Esophagus muscularis mucosa (tissue), 4 donors: ENCODE results near the gene CHRFAM7A. TPM values are rescaled to one million over a fixed set of nuclear protein-coding genes. Genes with fewer than 3 reads are reported as not detected.
"Not testable (repeated sequence)": the region's sequence is repeated elsewhere in the genome, so short reads cannot be mapped to it uniquely, and the experiment has no call there.

Source experiments
- DNase-seq: peaks from one replicate; pipeline ENCODE4 v3.0.0-alpha.2; 2017; ENCODE audit errors: extremely low spot score
- H3K27ac ChIP-seq, 4 donors: fragments of 200-600 bp; sonication (generic); replicated peaks in 1 of 4; 1 replicate in 3 of 4; 2 replicates in 1 of 4; pipeline ENCODE4 v1.5.1; 2016 to 2019; ENCODE audit warnings: mild to moderate bottlenecking in 1 of 4
- H3K27me3 ChIP-seq, 4 donors: fragments of 200-600 bp; sonication (generic); one replicate each; pipeline versions ENCODE4 v1.5.1 to v1.6.0; 2016 to 2019
- H3K36me3 ChIP-seq, 4 donors: fragments of 200-600 bp; sonication (generic); one replicate each; pipeline ENCODE4 v1.5.1; 2016 to 2019
- H3K4me1 ChIP-seq, 4 donors: fragments of 200-600 bp; sonication (generic); one replicate each; pipeline ENCODE4 v1.5.1; 2016 to 2019
- H3K4me3 ChIP-seq, 4 donors: fragments of 200-600 bp; sonication (generic); 1 replicate in 2 of 4; 2 replicates in 2 of 4; pipeline ENCODE4 v1.5.1; 2016 to 2019; ENCODE audit warnings: mild to moderate bottlenecking in 4 of 4, moderate library complexity in 1 of 4
- H3K9me3 ChIP-seq, 4 donors: fragments of 200-600 bp; sonication (generic); 1 replicate in 3 of 4; 2 replicates in 1 of 4; pipeline ENCODE4 v1.5.1; 2016 to 2019
- WGBS: methylation state at CpG from one replicate; pipeline ENCODE4 v1.1.5; 2018; 5-methylcytosine and 5-hydroxymethylcytosine counted together
- intact Hi-C: fragments of 100-400 bp; cut with DNase I; formaldehyde crosslinking; loops from one replicate; pipeline ENCODE4 v1.15.1; 2023
- total RNA-seq, 4 donors: library from RNA; depleted of rRNA; stranded (reverse); fragments of >200 nt; gene quantifications; one replicate each; pipeline versions ENCODE4 v1.1.0 to v1.2.1, GENCODE V29; 2016

The CHRFAM7A gene
- total RNA-seq, 4 donors from 2014 or later, result 0.17 to 0.83 (median 0.64) TPM

- H3K4me1 ChIP-seq, H3K27me3 ChIP-seq, H3K9me3 ChIP-seq, H3K36me3 ChIP-seq, intact Hi-C loops, H3K27ac ChIP-seq, H3K4me3 ChIP-seq: not testable (repeated sequence)
- DNase-seq, result peak; percentile 62
- WGBS, result 55% methylated on average over 4 of the region's 4 CpGs
Observed at GRCh38 chr15:30375872-30376271, 17.5 kb downstream of the CHRFAM7A start.

DNA sequence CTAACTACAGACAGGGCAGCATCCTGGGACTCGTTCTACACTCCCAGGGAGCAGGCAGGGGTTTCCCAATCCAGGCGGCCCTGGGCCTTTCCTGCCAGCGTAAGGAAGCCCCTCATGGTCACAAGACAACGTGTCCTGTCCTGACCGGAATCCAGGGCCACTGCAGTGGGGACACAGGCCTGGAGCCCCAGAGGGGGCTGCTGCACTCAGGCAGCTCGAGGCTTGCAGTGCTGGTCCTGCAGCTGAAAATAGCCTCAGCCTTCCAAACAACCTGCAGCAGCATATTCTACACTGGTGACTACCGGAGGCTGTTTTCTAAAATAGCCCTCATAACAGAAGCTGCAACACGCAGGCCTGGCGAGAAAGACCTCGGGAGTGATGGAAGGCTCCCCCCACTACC, 18.5 kb downstream of the CHRFAM7A start:
- H3K4me3 ChIP-seq, intact Hi-C loops, DNase-seq, H3K9me3 ChIP-seq, H3K27ac ChIP-seq, H3K27me3 ChIP-seq, H3K4me1 ChIP-seq, H3K36me3 ChIP-seq: not testable (repeated sequence)
- WGBS, result no CpG with 5 or more reads among the region's 10 CpGs

DNA sequence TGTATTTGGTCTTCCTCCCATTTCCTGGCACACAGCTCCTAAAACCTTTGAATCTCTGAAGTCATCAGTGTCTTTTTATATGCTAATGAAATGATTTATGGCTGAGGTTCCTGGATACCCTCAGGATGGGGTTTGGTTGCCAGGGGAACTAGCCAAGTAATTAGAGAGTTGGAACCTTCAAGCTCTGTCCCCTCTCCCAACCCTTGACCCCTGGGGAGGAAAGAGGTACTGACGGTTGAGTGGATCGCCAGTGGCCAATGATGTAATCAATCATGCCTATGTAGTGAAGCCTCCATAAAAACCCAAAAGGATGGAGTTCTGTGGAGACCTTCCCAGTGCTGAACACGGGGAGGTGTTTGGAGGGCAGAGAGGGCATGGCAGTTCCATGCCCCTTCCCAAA, 25.1 kb downstream of the CHRFAM7A start:
- H3K27ac ChIP-seq, H3K4me1 ChIP-seq, H3K9me3 ChIP-seq, DNase-seq, H3K27me3 ChIP-seq, H3K4me3 ChIP-seq, H3K36me3 ChIP-seq, intact Hi-C loops: not testable (repeated sequence)
- WGBS, result no CpG with 5 or more reads among the region's 3 CpGs

DNA sequence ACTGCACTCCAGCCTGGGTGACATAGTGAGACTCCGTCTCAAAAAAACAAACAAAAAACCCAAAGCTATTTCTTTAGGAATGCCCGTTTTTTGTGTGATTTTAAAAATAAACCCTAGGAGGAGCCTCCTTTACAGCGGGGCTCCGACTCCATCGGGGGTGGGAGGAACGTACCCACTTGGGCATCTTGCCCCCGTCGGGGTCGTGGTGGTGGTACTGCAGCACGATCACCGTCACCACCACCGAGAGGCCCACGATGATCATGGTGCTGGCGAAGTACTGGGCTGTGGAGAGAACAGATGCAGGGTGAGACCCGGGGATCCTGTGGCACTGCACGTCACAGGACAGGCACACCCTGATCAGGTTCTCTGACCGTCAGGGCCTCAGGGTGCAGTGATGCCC, 26.1 kb downstream of the CHRFAM7A start:
- H3K36me3 ChIP-seq, H3K27me3 ChIP-seq, DNase-seq, intact Hi-C loops, H3K4me3 ChIP-seq, H3K4me1 ChIP-seq, H3K27ac ChIP-seq, H3K9me3 ChIP-seq: not testable (repeated sequence)
- 95% methylated on average over 13 of the region's 17 CpGs for whole genome bisulfite sequencing

DNA sequence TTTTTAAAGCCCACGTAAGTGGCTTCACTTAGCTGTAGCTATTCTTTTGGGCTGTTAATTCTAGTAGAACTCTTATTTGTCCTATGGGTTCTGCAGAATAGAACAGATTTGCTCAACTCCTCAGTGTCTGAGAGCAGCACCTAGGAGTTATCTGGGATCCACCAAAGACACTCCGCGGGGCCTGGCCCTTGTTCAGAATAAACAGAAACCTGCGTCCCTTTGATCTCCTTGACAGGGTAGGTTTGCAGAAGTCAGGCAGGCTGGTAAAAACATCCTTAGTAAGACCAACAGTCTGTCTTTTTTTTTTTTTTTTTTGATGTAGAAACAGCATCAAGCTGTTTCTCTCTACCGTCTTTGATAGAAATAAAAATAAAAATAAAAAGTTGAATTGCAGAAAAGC, 31.9 kb downstream of the CHRFAM7A start:
- H3K27ac ChIP-seq, H3K4me1 ChIP-seq, H3K27me3 ChIP-seq, intact Hi-C loops, H3K9me3 ChIP-seq, H3K36me3 ChIP-seq, DNase-seq, H3K4me3 ChIP-seq: not testable (repeated sequence)
- WGBS, result 65% methylated on average over 3 of the region's 5 CpGs

- DNase-seq, H3K36me3 ChIP-seq, H3K27ac ChIP-seq, H3K27me3 ChIP-seq, H3K4me3 ChIP-seq, intact Hi-C loops, H3K4me1 ChIP-seq, H3K9me3 ChIP-seq: not testable (repeated sequence)
- no CpG with 5 or more reads among the region's 2 CpGs for WGBS
Observed at GRCh38 chr15:30360990-30361389, 32.4 kb downstream of the CHRFAM7A start.

DNA sequence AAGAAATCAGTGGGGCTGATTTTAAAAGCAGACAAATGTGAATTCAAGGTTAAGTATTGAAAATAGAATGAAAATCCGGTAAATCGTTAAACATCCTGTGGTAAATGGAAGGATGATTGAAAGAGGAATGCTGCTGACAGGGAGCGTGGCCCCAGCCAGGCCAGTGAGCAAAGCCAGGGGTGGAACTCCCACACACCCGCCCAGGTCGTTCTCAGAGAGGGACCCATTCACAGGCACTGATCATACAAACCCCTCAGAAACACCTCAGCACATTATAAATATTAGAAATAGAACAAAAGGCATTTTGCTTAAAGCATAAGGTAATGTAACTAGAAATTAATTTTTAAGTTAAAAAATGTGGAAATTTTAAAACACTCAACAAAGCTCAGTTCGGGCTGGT, 38.3 kb downstream of the CHRFAM7A start:
- H3K4me3 ChIP-seq, H3K4me1 ChIP-seq, intact Hi-C loops, H3K9me3 ChIP-seq, DNase-seq, H3K27ac ChIP-seq, H3K27me3 ChIP-seq, H3K36me3 ChIP-seq: not testable (repeated sequence)
- 36% methylated on average over 5 of the region's 6 CpGs for WGBS

GRCh38 chr15:30349803-30350202, 43.5 kb downstream of the CHRFAM7A start:
- H3K27ac ChIP-seq, H3K9me3 ChIP-seq, DNase-seq, H3K4me3 ChIP-seq, H3K36me3 ChIP-seq, intact Hi-C loops, H3K4me1 ChIP-seq, H3K27me3 ChIP-seq: not testable (repeated sequence)
- WGBS, result no CpG with 5 or more reads among the region's 5 CpGs

GRCh38 chr15:30336584-30336983, 56.8 kb downstream of the CHRFAM7A start:
- intact Hi-C loops, H3K27ac ChIP-seq, DNase-seq, H3K36me3 ChIP-seq, H3K4me1 ChIP-seq, H3K9me3 ChIP-seq, H3K4me3 ChIP-seq, H3K27me3 ChIP-seq: not testable (repeated sequence)
- no CpG with 5 or more reads among the region's 4 CpGs for WGBS

- intact Hi-C loops, H3K36me3 ChIP-seq, H3K27ac ChIP-seq, H3K9me3 ChIP-seq, H3K4me1 ChIP-seq, H3K27me3 ChIP-seq, H3K4me3 ChIP-seq, DNase-seq: not testable (repeated sequence)
- WGBS, result no CpG with 5 or more reads among the region's 5 CpGs
Observed at GRCh38 chr15:30334152-30334551, 59.2 kb downstream of the CHRFAM7A start.

GRCh38 chr15:30326145-30326544, 67.2 kb downstream of the CHRFAM7A start:
- H3K9me3 ChIP-seq, H3K4me3 ChIP-seq, H3K4me1 ChIP-seq, intact Hi-C loops, H3K36me3 ChIP-seq, H3K27ac ChIP-seq, H3K27me3 ChIP-seq: not testable (repeated sequence)
- 73% methylated on average over 13 of the region's 13 CpGs for WGBS
- DNase-seq, result peak; percentile 62

- DNase-seq, H3K27ac ChIP-seq, H3K4me3 ChIP-seq, H3K4me1 ChIP-seq, H3K36me3 ChIP-seq, H3K9me3 ChIP-seq, H3K27me3 ChIP-seq, intact Hi-C loops: not testable (repeated sequence)
- WGBS, result no CpG with 5 or more reads among the region's 5 CpGs
Observed at GRCh38 chr15:30321063-30321462, 72.3 kb downstream of the CHRFAM7A start.

GRCh38 chr15:30315704-30316103, 77.6 kb downstream of the CHRFAM7A start:
- WGBS, result no CpG with 5 or more reads among the region's 3 CpGs
- not testable (repeated sequence) for H3K9me3 ChIP-seq, DNase-seq

GRCh38 chr15:30310575-30310974, 82.8 kb downstream of the CHRFAM7A start:
- H3K4me3 ChIP-seq, intact Hi-C loops, DNase-seq, H3K27ac ChIP-seq, H3K4me1 ChIP-seq, H3K27me3 ChIP-seq, H3K36me3 ChIP-seq, H3K9me3 ChIP-seq: not testable (repeated sequence)

More at GRCh38 chr15:30315704-30316103, 77.6 kb downstream of the CHRFAM7A start:
- H3K27me3 ChIP-seq, H3K36me3 ChIP-seq, H3K27ac ChIP-seq, H3K4me1 ChIP-seq, intact Hi-C loops, H3K4me3 ChIP-seq: not testable (repeated sequence)
